Measurements from ENCODE around the gene MS4A7. TPM values are rescaled to one million over a fixed set of nuclear protein-coding genes. Genes with fewer than 3 reads are reported as not detected.
A peak's percentile ranks its signal among the peaks of the same experiment; 100 is the strongest.

The MS4A7 gene
- total RNA-seq, 6 donors from 2014 or later: 90.9 to 216 (median 183) TPM

DNA sequence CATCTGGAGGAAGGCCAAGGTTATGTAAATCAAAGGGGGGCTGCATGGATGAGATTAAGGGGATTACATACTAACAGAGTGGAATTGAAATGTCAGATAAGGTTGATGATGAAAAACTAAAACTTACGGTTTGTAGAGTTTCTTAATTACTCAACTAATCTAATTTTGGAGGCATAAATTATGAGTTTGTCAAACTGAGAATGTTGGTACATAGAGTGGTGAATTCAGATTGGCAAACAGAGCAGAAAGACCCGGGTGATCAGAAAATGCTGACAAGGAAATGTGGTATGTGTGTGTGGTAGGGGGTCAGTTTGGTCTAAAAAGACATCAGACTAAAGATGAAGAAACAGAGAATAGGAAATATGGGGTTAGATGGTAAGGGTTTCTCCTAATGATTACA lies 40.3 kb upstream of the MS4A7 start:
- Histone ChIP-seq H3K36me3 (no peaks in the 10 kb centered on the region), H3K27ac (no peak overlapping the region), H3K4me1 (no peaks in the 10 kb centered on the region), H3K9me3 (no peaks in the 10 kb centered on the region), H3K4me3 (no peak overlapping the region), H3K27me3 (no peaks in the 10 kb centered on the region)
- 69 to 78% methylated on average over 2 of the region's 2 CpGs for WGBS, 2 donors
- no peak for ATAC-seq (ENCODE audit: low FRiP score in 2 of 2)
- DNase-seq: no peak
- no peak for TF ChIP-seq POLR2A (IDR thresholded peaks at IDR 0.05)
- no peak for TF ChIP-seq CTCF (IDR thresholded peaks at IDR 0.05)
- TF ChIP-seq EP300 (IDR thresholded peaks at IDR 0.05): no peak
- TF ChIP-seq POLR2AphosphoS5 (IDR thresholded peaks at IDR 0.05): no peak

- TF ChIP-seq POLR2A (IDR thresholded peaks at IDR 0.05) (no peak), POLR2AphosphoS5 (IDR thresholded peaks at IDR 0.05) (no peak), CTCF (IDR thresholded peaks at IDR 0.05) (no peak), EP300 (IDR thresholded peaks at IDR 0.05) (no peak)
- 56 to 72% methylated on average over 3 of the region's 3 CpGs for whole genome bisulfite sequencing, 2 donors
- ATAC-seq (ENCODE audit: low FRiP score in 2 of 2) (no peak), DNase-seq (no peak)
- Histone ChIP-seq H3K4me1 (no peaks in the 10 kb centered on the region), H3K9me3 (no peaks in the 10 kb centered on the region), H3K27me3 (no peaks in the 10 kb centered on the region), H3K4me3 (no peak overlapping the region), H3K36me3 (no peaks in the 10 kb centered on the region), H3K27ac (no peak overlapping the region)
Observed at GRCh38 chr11:60339356-60339755, 39.0 kb upstream of the MS4A7 start.

DNA sequence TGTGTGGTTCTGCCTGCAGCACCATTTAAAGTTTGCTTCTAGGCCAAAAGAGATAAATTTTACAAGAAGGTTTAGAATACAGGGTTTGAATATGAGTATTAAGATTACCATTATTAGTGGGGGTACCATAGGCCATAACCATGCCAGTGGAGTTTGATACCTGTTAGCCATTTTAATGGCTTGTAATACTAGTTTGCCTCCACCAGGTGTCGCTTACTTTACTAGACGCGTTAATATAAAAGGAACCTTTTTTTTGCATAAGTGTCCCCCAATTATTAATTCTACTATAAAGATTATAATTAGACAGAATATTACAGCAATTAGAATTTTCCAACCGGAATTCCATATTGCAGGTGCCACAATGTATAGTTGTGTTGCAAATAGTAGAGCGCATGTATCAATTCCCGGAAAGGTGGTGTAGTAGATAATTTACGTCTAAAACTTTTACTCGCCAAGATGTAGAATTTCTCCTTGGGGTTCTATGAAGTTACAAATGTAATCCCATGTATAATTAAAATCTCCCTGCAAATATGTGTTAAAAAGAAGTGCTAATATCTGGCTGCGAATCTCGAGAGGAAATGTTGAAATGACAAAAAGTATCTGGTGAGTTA lies 35.1 kb upstream of the MS4A7 start:
- Histone ChIP-seq H3K4me3 (no peak overlapping the region), H3K36me3 (no peaks in the 10 kb centered on the region), H3K27me3 (no peaks in the 10 kb centered on the region), H3K27ac (no peak overlapping the region), H3K9me3 (no peaks in the 10 kb centered on the region), H3K4me1 (no peaks in the 10 kb centered on the region)
- TF ChIP-seq POLR2A (IDR thresholded peaks at IDR 0.05) (no peak), CTCF (IDR thresholded peaks at IDR 0.05) (peak; percentile 26 to 57 (median 48))
- DNase-seq (no peak), ATAC-seq (ENCODE audit: low FRiP score in 2 of 2) (no peak)
- 64 to 68% methylated on average over 10 of the region's 10 CpGs for whole genome bisulfite sequencing, 2 donors

- WGBS, 2 donors: 95 to 100% methylated on average over 2 of the region's 2 CpGs
- H3K27ac ChIP-seq: no peak overlapping the region
- DNase-seq (no peak), ATAC-seq (ENCODE audit: low FRiP score in 2 of 2) (no peak)
- H3K4me3 ChIP-seq: no peak overlapping the region
- no peaks in the 10 kb centered on the region for H3K4me1 ChIP-seq
- H3K36me3 ChIP-seq: no peaks in the 10 kb centered on the region
- no peaks in the 10 kb centered on the region for H3K9me3 ChIP-seq
- TF ChIP-seq EP300 (IDR thresholded peaks at IDR 0.05): no peak
- no peak for TF ChIP-seq CTCF (IDR thresholded peaks at IDR 0.05)
- no peak for TF ChIP-seq POLR2AphosphoS5 (IDR thresholded peaks at IDR 0.05)
- no peak for TF ChIP-seq POLR2A (IDR thresholded peaks at IDR 0.05)
- H3K27me3 ChIP-seq: no peaks in the 10 kb centered on the region
Observed at GRCh38 chr11:60344146-60344545, 34.2 kb upstream of the MS4A7 start.

DNA sequence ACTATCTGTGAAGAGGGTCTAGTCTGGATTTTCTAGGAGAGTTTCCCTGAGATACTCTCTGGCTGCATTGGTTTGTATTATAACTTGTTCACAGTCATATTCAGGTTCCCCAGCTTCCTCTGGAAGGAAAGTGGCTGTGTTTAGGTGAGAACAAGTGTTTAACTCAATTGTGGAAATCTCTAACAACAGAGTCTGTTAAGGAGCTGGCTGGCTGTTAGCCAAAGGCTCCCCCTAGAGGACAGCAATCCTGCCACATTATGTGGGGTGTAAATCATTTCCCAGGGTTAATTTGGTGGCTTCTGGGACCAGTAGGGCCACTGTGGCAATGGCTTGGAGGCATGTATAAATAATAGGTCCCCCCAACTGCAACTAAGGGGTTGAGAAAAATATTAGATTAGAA lies 32.8 kb upstream of the MS4A7 start:
- no peaks in the 10 kb centered on the region for H3K27me3 ChIP-seq
- no peak overlapping the region for H3K4me3 ChIP-seq
- DNase-seq (peak in 1 of 2 donors; percentile 45), ATAC-seq (ENCODE audit: low FRiP score in 2 of 2) (peak in 1 of 2 donors; percentile 45)
- no peak overlapping the region for H3K27ac ChIP-seq
- H3K4me1 ChIP-seq: no peaks in the 10 kb centered on the region
- H3K9me3 ChIP-seq: no peaks in the 10 kb centered on the region
- no peaks in the 10 kb centered on the region for H3K36me3 ChIP-seq
- TF ChIP-seq EP300 (IDR thresholded peaks at IDR 0.05): no peak
- peak in 3 of 6 experiments; percentile 7 to 26 (median 16) for TF ChIP-seq CTCF (IDR thresholded peaks at IDR 0.05)

All from upper lobe of left lung (tissue), 6 donors.